Colon (tissue), 2 donors: Measurements from ENCODE around the gene COL4A3.

ENCODE experiments used
- FAIRE-seq: peaks from 2 replicates; lab custom pipeline; 2012; peaks lifted over from hg19 to GRCh38; lab: Jason Lieb, UNC
- donor health status: control.
- donor health status: control.

Gene COL4A3

DNA sequence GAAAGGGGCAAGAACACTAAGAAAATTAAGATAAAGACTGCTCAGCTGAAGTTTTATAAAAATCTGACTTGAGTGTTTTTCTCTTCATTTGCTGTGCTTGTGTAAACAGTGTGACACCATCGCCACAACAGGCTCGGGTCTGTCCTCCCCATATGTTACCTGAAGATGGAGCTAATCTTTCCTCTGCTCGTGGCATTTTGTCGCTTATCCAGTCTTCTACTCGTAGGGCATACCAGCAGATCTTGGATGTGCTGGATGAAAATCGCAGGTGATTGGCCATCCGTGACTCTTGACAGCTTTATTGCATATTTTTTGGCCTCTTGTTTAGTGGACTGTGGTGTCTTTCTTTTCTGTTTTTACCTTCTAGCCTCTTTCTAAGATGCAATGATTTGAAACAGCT, 182.7 kb downstream of the COL4A3 start:
- FAIRE-seq = no peak

DNA sequence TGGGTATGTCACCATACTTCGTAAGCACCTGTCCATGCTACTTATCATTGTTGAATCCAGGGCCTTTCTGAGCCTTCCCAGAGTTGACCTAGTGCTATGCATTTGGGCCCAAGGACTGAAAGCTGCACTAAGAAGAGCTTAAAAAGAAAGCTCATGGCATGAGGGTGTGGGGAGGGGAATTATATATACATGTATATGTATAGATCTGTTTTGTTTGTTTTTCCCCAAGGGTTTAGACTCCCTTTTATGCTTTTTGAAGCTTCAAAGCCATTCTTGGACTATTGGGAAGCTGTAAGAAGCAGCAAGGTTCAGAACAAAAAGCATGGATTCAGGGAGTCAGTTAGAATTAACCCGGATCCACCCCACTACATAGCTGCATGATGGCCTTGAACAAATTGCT, 183.9 kb downstream of the COL4A3 start:
- FAIRE-seq = no peak

DNA sequence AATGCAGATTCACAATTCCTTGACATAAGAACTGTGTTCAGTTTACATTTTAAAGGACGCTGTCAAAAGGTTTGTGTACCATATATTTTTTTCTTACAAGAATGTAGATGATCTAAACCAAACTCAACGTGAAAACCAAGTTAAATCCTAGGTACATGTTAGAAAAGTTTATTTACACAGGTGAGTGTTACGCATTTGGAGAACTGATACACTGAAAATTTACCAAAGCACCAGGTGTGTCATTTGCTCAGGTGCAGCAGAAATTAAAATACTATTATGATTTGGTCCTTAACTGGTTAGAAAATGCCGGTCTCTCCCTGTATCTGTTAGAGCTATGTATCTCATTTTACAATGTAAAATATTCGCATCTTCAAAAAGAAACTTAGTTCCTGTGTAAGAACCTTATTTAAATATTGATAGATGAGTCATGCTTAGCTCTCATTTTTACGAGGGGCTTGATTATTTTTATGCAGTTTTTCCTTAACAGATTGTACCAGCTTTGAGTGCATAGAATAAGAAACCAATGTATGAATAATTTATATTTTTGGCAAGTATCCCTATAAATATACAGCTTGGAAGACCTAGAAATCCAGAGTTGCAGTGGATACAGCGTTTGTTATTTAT, 185.7 kb downstream of the COL4A3 start:
- no peak for FAIRE-seq

DNA sequence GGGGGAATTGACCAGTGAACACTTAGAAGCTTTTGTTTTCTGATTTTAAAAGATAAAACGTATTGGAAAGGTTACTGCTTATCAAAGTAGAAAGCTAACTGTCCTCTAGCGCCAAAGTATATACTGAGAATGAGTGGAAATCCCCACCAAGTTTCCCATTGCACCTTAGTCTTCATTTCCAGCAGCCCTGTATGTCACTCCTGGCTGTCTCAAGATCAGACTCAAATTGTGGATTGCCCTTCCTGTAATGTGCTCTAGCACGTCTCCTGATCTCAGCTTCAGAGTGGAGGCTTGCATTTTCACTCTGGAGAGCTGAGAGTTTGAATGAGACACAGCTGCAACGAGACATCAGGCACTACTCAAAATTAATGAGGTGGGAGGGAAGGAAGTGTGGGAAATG, 187.2 kb downstream of the COL4A3 start:
- no peak for FAIRE-seq

DNA sequence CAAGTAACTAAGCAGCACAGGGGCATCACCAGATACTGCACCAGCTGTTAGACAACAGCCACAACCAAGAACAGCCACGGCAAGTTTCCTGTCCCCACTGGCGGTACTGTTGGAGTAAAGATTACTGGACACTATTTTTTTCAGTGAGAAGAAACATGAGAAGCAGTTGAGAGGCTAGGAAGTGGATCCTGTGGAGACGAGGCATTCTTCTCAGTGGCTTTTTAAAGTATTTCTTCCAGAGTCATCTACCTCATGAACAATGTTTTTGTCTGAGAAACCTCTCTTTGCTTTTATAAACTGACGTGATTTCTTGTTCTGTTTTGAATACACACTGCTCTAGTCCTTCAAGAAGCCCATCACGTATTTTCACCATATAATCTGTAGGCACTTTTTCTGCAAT, 195.9 kb downstream of the COL4A3 start:
- FAIRE-seq = no peak

DNA sequence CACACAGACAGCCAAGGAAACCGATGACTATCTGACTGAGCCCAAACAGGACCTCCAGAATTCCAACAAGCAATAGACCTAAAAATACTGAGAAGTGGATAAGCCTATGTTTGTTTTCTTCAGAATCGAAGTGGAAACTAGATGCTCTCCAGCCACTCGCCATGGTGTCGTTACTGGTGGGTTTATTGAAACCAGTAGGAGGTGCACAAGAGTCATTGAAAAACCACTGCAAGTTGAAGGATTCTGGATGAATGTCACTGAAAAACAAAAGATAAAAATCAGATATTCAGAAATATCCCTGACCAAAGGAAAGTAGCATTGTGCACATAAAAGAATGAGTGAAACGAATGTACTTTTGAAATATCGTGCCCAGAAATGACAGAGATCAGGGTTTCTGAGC, 199.3 kb downstream of the COL4A3 start:
- FAIRE-seq = no peak
